K562 (cell line): ENCODE results near the gene ITGBL1. TPM values are rescaled to one million over a fixed set of nuclear protein-coding genes. Genes with fewer than 3 reads are reported as not detected.

ENCODE experiments used
- ATAC-seq: fragments of 200-7000 bp; cut with Tn5 transposase; 3 replicates; pipeline ENCODE4 v1.9.1; 2020; ENCODE audit warnings: moderate library complexity
- BruUV-seq: library from RNA; stranded (reverse); fragments of 400-500 nt; replicated peaks from 2 replicates; lab custom pipeline; 2021; lab: Mats Ljungman, UMichigan
- CTCF ChIA-PET: fragments of 300-600 bp; formaldehyde crosslinking; extraction: SDS; loops from one replicate; lab custom pipeline; 2021; ENCODE audit warnings: low intra/inter-chr PET ratio; lab: Yijun Ruan, JAX
- POLR2A ChIA-PET: fragments of 300-600, 350-650 bp; sonication (Branson Sonifier 250); formaldehyde crosslinking; extraction: SDS; loops from one replicate; lab custom pipeline; 2021; ENCODE audit warnings: antibody characterized with exemption, inconsistent platforms; lab: Yijun Ruan, JAX
- DNase-seq, 4 experiments: peaks; one replicate each; pipeline versions ENCODE4 v3.0.0 to v3.0.0-alpha.2; 2011 to 2018; ENCODE audit warnings: low spot score in 3 of 4, mixed read lengths in 3 of 4; ENCODE audit errors: extremely low read depth in 1 of 4
- FAIRE-seq: peaks from 2 replicates; lab custom pipeline; 2011; peaks lifted over from hg19 to GRCh38; lab: Jason Lieb, UNC
- H2AFZ ChIP-seq: 2 replicates; pipeline ENCODE4 v1.6.0; 2011; ENCODE audit warnings: low read depth, low read length, control low read depth, inconsistent platforms
- H3K27ac ChIP-seq: fragments of 200-600 bp; 3 replicates; pipeline ENCODE4 v1.8.0; 2011; ENCODE audit warnings: low read depth, mild to moderate bottlenecking, control low read depth, inconsistent platforms, low read length, moderate library complexity, mixed read lengths; ENCODE audit errors: extremely low read depth
- H3K27me3 ChIP-seq, 2 experiments: fragments of 300-600 bp in 1 of 2; 2 replicates in 1 of 2; 3 replicates in 1 of 2; pipeline versions ENCODE4 v1.6.0 to v1.8.0; 2011; ENCODE audit warnings: inconsistent platforms in 2 of 2, low read length in 2 of 2, mild to moderate bottlenecking in 1 of 2, mixed read lengths in 1 of 2, moderate library complexity in 1 of 2; ENCODE audit not compliant: control insufficient read depth in 2 of 2, insufficient read depth in 2 of 2
- H3K36me3 ChIP-seq: fragments of 300-600 bp; 3 replicates; pipeline ENCODE4 v1.8.0; 2011; ENCODE audit warnings: mild to moderate bottlenecking, low read length, inconsistent platforms; ENCODE audit not compliant: control insufficient read depth, insufficient read depth
- H3K4me1 ChIP-seq, 2 experiments: fragments of 200-600 bp in 1 of 2; replicated peaks in 1 of 2; 2 replicates in 1 of 2; 3 replicates in 1 of 2; pipeline versions ENCODE4 v1.5.1 to v1.8.0; 2011; ENCODE audit warnings: inconsistent platforms in 2 of 2, low read length in 2 of 2, mild to moderate bottlenecking in 1 of 2, mixed read lengths in 1 of 2, moderate library complexity in 1 of 2; ENCODE audit not compliant: control insufficient read depth in 2 of 2, insufficient read depth in 2 of 2
- H3K4me2 ChIP-seq: 2 replicates; pipeline ENCODE4 v1.6.1; 2011; ENCODE audit warnings: low read length, control low read depth, inconsistent platforms, mixed read lengths; ENCODE audit not compliant: insufficient read depth
- H3K4me3 ChIP-seq: fragments of 200-600 bp; sonication (generic), shearing (Covaris generic); 2 replicates; pipeline ENCODE4 v1.5.1; 2016; ENCODE audit warnings: control low read depth, inconsistent platforms
- H3K79me2 ChIP-seq: fragments of 200-600 bp; 3 replicates; pipeline ENCODE4 v1.8.0; 2011; ENCODE audit warnings: low read length, inconsistent platforms; ENCODE audit not compliant: control insufficient read depth, insufficient read depth
- H3K9ac ChIP-seq, 2 experiments: 2 replicates each; pipeline versions ENCODE4 v1.6.0 to v1.6.1; 2011; ENCODE audit warnings: low read depth in 2 of 2, low read length in 2 of 2, control low read depth in 1 of 2, inconsistent platforms in 1 of 2, mild to moderate bottlenecking in 1 of 2, mixed read lengths in 1 of 2; ENCODE audit not compliant: insufficient read depth in 1 of 2
- H3K9me1 ChIP-seq: one replicate; pipeline ENCODE4 v1.6.0; 2011; ENCODE audit warnings: inconsistent platforms, mild to moderate bottlenecking, low read length, moderate library complexity; ENCODE audit not compliant: control insufficient read depth, insufficient read depth
- H3K9me3 ChIP-seq: replicated peaks from 2 replicates; pipeline ENCODE4 v1.5.1; 2011; ENCODE audit warnings: low read depth, low read length, inconsistent platforms; ENCODE audit not compliant: control insufficient read depth, insufficient read depth
- H4K20me1 ChIP-seq: replicated peaks from 2 replicates; pipeline ENCODE4 v1.6.1; 2011; ENCODE audit warnings: low read length, inconsistent platforms, mixed read lengths; ENCODE audit not compliant: control insufficient read depth, insufficient read depth
- CBX5 ChIP-seq: IDR thresholded peaks from 2 replicates; pipeline ENCODE4 v1.6.1; 2014; ENCODE audit warnings: low read depth, borderline replicate concordance
- CBX8 ChIP-seq: fragments of 200-600 bp; sonication (generic); IDR thresholded peaks from 2 replicates; pipeline ENCODE4 v1.6.1; 2012; ENCODE audit warnings: borderline replicate concordance, mixed run types, low read depth, mild to moderate bottlenecking, moderate library complexity, mixed read lengths, low read length, control low read depth, inconsistent platforms; ENCODE audit not compliant: poor library complexity, severe bottlenecking; ENCODE audit errors: extremely low read depth
- FOS ChIP-seq: IDR thresholded peaks from 3 replicates; pipeline ENCODE4 v1.6.1; 2011; ENCODE audit not compliant: insufficient read length; ENCODE audit errors: extremely low read depth
- GABPB2 ChIP-seq: fragments of 250-450 bp; sonication (Bioruptor Pico); conservative IDR thresholded peaks from 2 replicates; pipeline ENCODE4 v1.5.1; 2021; ENCODE audit warnings: mild to moderate bottlenecking
- HOXB6 ChIP-seq: fragments of 250-450 bp; sonication (Bioruptor Pico); IDR thresholded peaks from 2 replicates; pipeline ENCODE4 v1.5.1; 2022; ENCODE audit warnings: mild to moderate bottlenecking, borderline replicate concordance
- KDM1A ChIP-seq, 2 experiments: fragments of 450-650 bp; IDR thresholded peaks; 2 replicates each; pipeline ENCODE4 v1.6.1; 2016; ENCODE audit warnings: mild to moderate bottlenecking in 2 of 2
- LCOR ChIP-seq: sonication (generic); formaldehyde crosslinking; IDR thresholded peaks from 2 replicates; pipeline ENCODE4 v1.8.0; 2022; ENCODE audit warnings: mild to moderate bottlenecking, missing genetic modification reagents
- LEF1 ChIP-seq: fragments of 450-650 bp; IDR thresholded peaks from 2 replicates; pipeline ENCODE4 v1.6.1; 2016; ENCODE audit warnings: mild to moderate bottlenecking
- MCM2 ChIP-seq: fragments of 450-650 bp; IDR thresholded peaks from 2 replicates; pipeline ENCODE4 v1.6.1; 2017; ENCODE audit warnings: low read depth, mild to moderate bottlenecking
- NFATC3 ChIP-seq: fragments of 450-650 bp; IDR thresholded peaks from 2 replicates; pipeline ENCODE4 v1.6.1; 2017; ENCODE audit warnings: mild to moderate bottlenecking
- NR1H2 ChIP-seq: sonication (generic); formaldehyde crosslinking; IDR thresholded peaks from 2 replicates; pipeline ENCODE4 v1.4.0; 2020; ENCODE audit warnings: mild to moderate bottlenecking, missing genetic modification reagents
- ZNF347 ChIP-seq: fragments of 450-650 bp; formaldehyde crosslinking; IDR thresholded peaks from 2 replicates; pipeline ENCODE4 v1.4.0; 2020; ENCODE audit warnings: low read depth, mild to moderate bottlenecking, moderate library complexity
- ZNF583 ChIP-seq: fragments of 250-450 bp; sonication (Bioruptor Pico); IDR thresholded peaks from 2 replicates; pipeline ENCODE4 v1.4.0; 2020
- ZNF707 ChIP-seq: fragments of 250-450 bp; sonication (Bioruptor Pico); conservative IDR thresholded peaks from 2 replicates; pipeline ENCODE4 v1.8.0; 2022; ENCODE audit warnings: inconsistent platforms, mild to moderate bottlenecking, moderate library complexity
- WGBS: fragments of 100-300 bp; shearing (Covaris generic); methylation state at CpG from one replicate; pipeline ENCODE4 v1.1.6; 2016; ENCODE audit warnings: low coverage, mixed read lengths; ENCODE audit not compliant: insufficient coverage; ENCODE audit errors: missing lambda C conversion rate; 5-methylcytosine and 5-hydroxymethylcytosine counted together
- in situ Hi-C: fragments of 300-500 bp; cut with MboI; formaldehyde crosslinking; loops from 4 replicates; pipeline ENCODE4 v1.15.0; 2018; ENCODE audit warnings: inconsistent platforms, mixed read lengths
- intact Hi-C: fragments of 100-400 bp; cut with micrococcal nuclease; formaldehyde crosslinking; loops from 2 replicates; pipeline ENCODE4 v1.14.2; 2022
- polyA plus RNA-seq, 8 experiments: library from polyadenylated mRNA; depleted of rRNA in 4 of 8; stranded (reverse) in 5 of 8; unstranded in 3 of 8; fragments of >200 nt; fragmentation: Nextera tagmentation in 2 of 8; fragmentation: Illumina TruSeq in 1 of 8; extraction: Ambion mirVana in 2 of 8; extraction: Trizol in 1 of 8; gene quantifications; 2 replicates each; pipeline versions ENCODE4 v1.2.1 to v1.2.3, GENCODE V29; 2011 to 2014; ENCODE audit warnings: inconsistent platforms in 1 of 8, missing spikeins in 1 of 8
- total RNA-seq, 7 experiments: library from RNA; depleted of rRNA in 6 of 7; stranded (reverse); fragments of >200 nt in 6 of 7; fragmentation: Illumina TruSeq in 2 of 7; extraction: Trizol in 2 of 7; gene quantifications; 2 replicates each; pipeline versions ENCODE4 v1.2.1 to v1.2.3, GENCODE V29; 2011 to 2021; ENCODE audit warnings: low replicate concordance in 1 of 7
- TF ChIP-seq, protein P1 (sequence below): sonication (generic); formaldehyde crosslinking; IDR thresholded peaks from 2 replicates; pipeline ENCODE4 v1.8.0; 2022; ENCODE audit warnings: mild to moderate bottlenecking, missing genetic modification reagents
- TF ChIP-seq, protein P2 (sequence below): fragments of 450-650 bp; IDR thresholded peaks from 2 replicates; pipeline ENCODE4 v1.6.1; 2016; ENCODE audit warnings: borderline replicate concordance

The ITGBL1 gene
- total and polyA plus RNA-seq, 9 of the 15 experiments (the other 6 are each of a cell fraction or from before 2014, with no cell fraction given) = 0.04 to 0.73 (median 0.32) TPM; not detected in 1

DNA sequence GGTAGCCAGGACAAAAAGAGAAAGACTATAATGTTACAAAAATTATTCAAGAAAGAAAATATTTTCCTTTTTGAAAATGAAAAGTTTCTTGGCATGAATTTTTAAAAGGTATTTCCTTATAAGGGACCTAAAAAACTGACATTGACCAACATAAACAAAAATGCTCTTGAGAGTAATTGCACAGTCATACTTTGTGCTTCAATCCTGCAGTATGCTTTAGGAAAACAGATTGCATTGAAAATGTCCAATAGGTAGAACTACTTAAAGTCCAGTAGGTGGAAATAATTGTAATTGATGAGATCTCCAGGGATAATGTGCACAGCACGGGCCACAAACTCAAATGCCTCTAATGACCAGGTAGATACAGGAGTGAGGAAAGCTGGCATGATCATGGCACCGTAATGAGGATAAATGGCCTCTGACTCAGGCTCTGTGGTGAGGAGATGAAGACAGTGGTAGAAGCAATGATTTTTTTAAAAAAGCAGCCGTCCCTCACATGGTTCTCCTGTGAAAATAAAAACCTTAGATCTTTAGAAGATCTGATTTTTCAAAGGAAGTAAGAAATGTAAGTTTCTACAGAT, 278.0 kb downstream of the ITGBL1 start:
- ChIA-PET CTCF (no interaction called here), POLR2A (no interaction called here)
- no peak for ATAC-seq
- no peaks in the 10 kb centered on the region for H3K27me3 ChIP-seq
- intact Hi-C loops (no loop called here), in situ Hi-C loops (no loop called here)
- no peaks in the 10 kb centered on the region for H3K79me2 ChIP-seq
- H3K4me3 ChIP-seq = no peak overlapping the region
- no peaks in the 10 kb centered on the region for H4K20me1 ChIP-seq
- no peak overlapping the region for H2AFZ ChIP-seq
- no TSS peak for BruUV-seq
- H3K4me2 ChIP-seq = no peak overlapping the region
- no peak for FAIRE-seq
- H3K27ac ChIP-seq = no peak overlapping the region
- WGBS = 0% methylated on average over 3 of the region's 3 CpGs
- H3K36me3 ChIP-seq = no peaks in the 10 kb centered on the region
- H3K9ac ChIP-seq = no peak overlapping the region
- DNase-seq = no peak
- H3K9me3 ChIP-seq = no peaks in the 10 kb centered on the region
- no peaks in the 10 kb centered on the region for H3K9me1 ChIP-seq
- no peak for TF ChIP-seq CBX5
- TF ChIP-seq MCM2 = no peak
- TF ChIP-seq CBX8 = no peak
- TF ChIP-seq, protein P1, sequence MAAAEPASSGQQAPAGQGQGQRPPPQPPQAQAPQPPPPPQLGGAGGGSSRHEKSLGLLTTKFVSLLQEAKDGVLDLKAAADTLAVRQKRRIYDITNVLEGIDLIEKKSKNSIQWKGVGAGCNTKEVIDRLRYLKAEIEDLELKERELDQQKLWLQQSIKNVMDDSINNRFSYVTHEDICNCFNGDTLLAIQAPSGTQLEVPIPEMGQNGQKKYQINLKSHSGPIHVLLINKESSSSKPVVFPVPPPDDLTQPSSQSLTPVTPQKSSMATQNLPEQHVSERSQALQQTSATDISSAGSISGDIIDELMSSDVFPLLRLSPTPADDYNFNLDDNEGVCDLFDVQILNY (CRISPR knock-in tag) = no peak
- H3K4me1 ChIP-seq = no peaks in the 10 kb centered on the region

DNA sequence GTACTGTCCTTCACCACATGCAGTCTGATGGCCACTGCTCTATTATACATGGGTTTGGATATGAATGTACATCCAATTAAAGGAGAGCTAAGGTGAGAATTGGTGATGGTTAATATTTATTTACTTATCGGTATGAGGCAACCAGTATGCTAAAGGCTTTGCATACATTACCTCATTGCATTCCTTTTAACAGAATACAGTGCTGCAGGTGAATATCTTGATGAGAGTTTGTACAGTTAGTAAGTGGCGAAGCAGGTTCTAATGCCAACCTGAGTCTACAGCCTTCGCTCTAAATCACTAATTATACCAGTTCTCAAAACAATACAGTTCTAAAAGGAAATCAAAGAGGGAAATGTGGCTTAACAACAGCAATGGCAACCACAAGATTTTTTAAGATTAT, 284.1 kb downstream of the ITGBL1 start:
- CTCF ChIA-PET = no interaction called here
- POLR2A ChIA-PET = no interaction called here
- Histone ChIP-seq H3K4me2 (no peak overlapping the region), H3K9me3 (no peaks in the 10 kb centered on the region), H2AFZ (no peak overlapping the region), H4K20me1 (no peaks in the 10 kb centered on the region), H3K27me3 (no peaks in the 10 kb centered on the region), H3K27ac (no peak overlapping the region), H3K9me1 (no peaks in the 10 kb centered on the region), H3K79me2 (no peaks in the 10 kb centered on the region), H3K36me3 (no peaks in the 10 kb centered on the region), H3K9ac (no peak overlapping the region), H3K4me1 (no peaks in the 10 kb centered on the region), H3K4me3 (no peak overlapping the region)
- intact Hi-C loops = no loop called here
- 4% methylated on average over 3 of the region's 3 CpGs for WGBS
- FAIRE-seq (no peak), DNase-seq (no peak), ATAC-seq (no peak)
- in situ Hi-C loops = no loop called here
- no TSS peak for BruUV-seq
- TF ChIP-seq NFATC3 (no peak), HOXB6 (CRISPR knock-in tag) (no peak), ZNF583 (no peak), ZNF707 (no peak), LEF1 (no peak), NR1H2 (CRISPR knock-in tag) (no peak), GABPB2 (CRISPR knock-in tag) (no peak), LCOR (no peak), ZNF347 (no peak), KDM1A (IDR thresholded peaks at IDR 0.05) (no peak), FOS (no peak)
- TF ChIP-seq, protein P2, sequence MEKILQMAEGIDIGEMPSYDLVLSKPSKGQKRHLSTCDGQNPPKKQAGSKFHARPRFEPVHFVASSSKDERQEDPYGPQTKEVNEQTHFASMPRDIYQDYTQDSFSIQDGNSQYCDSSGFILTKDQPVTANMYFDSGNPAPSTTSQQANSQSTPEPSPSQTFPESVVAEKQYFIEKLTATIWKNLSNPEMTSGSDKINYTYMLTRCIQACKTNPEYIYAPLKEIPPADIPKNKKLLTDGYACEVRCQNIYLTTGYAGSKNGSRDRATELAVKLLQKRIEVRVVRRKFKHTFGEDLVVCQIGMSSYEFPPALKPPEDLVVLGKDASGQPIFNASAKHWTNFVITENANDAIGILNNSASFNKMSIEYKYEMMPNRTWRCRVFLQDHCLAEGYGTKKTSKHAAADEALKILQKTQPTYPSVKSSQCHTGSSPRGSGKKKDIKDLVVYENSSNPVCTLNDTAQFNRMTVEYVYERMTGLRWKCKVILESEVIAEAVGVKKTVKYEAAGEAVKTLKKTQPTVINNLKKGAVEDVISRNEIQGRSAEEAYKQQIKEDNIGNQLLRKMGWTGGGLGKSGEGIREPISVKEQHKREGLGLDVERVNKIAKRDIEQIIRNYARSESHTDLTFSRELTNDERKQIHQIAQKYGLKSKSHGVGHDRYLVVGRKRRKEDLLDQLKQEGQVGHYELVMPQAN = no peak
